AG04450 (cell line): Measurements from ENCODE around the gene ENTPD6. TPM values are rescaled to one million over a fixed set of nuclear protein-coding genes. Genes with fewer than 3 reads are reported as not detected.

Experiments used
- CTCF ChIA-PET: fragments of 300-600, 350-600 bp; formaldehyde crosslinking; extraction: SDS; loops from one replicate; lab custom pipeline; 2022; ENCODE audit warnings: antibody characterized with exemption, inconsistent platforms; lab: Charles Lee
- POLR2A ChIA-PET: fragments of 350-600 bp; formaldehyde crosslinking; extraction: SDS; loops from one replicate; lab custom pipeline; 2021; ENCODE audit warnings: antibody characterized with exemption, inconsistent platforms; lab: Yijun Ruan, JAX
- DNase-seq: peaks from one replicate; pipeline ENCODE4 v3.0.0-alpha.2; 2011; ENCODE audit warnings: low read depth, low spot score
- H3K27ac ChIP-seq: one replicate; pipeline ENCODE4 v1.5.1; 2012; ENCODE audit warnings: low read depth, low read length, control low read depth
- H3K27me3 ChIP-seq: one replicate; pipeline ENCODE4 v1.6.0; 2012; ENCODE audit warnings: low read length; ENCODE audit not compliant: control insufficient read depth, insufficient read depth
- H3K4me3 ChIP-seq: 2 replicates; pipeline ENCODE4 v1.5.1; 2011; ENCODE audit warnings: mild to moderate bottlenecking, low read depth, low read length, control low read depth
- H3K9me3 ChIP-seq: 2 replicates; pipeline ENCODE4 v1.5.1; 2012; ENCODE audit warnings: low read length; ENCODE audit not compliant: control insufficient read depth, insufficient read depth
- polyA plus RNA-seq: library from polyadenylated mRNA; depleted of rRNA; stranded (reverse); fragments of >200 nt; gene quantifications from 2 replicates; pipeline ENCODE4 v1.2.3, GENCODE V29; 2011
- TF ChIP-seq, protein P1 (sequence below): IDR thresholded peaks from 2 replicates; pipeline ENCODE4 v1.5.1; 2011; ENCODE audit warnings: low read depth, low read length, control low read depth, inconsistent platforms

ENTPD6 gene
- polyA plus RNA-seq, 1 experiment: 39.9 TPM

DNA sequence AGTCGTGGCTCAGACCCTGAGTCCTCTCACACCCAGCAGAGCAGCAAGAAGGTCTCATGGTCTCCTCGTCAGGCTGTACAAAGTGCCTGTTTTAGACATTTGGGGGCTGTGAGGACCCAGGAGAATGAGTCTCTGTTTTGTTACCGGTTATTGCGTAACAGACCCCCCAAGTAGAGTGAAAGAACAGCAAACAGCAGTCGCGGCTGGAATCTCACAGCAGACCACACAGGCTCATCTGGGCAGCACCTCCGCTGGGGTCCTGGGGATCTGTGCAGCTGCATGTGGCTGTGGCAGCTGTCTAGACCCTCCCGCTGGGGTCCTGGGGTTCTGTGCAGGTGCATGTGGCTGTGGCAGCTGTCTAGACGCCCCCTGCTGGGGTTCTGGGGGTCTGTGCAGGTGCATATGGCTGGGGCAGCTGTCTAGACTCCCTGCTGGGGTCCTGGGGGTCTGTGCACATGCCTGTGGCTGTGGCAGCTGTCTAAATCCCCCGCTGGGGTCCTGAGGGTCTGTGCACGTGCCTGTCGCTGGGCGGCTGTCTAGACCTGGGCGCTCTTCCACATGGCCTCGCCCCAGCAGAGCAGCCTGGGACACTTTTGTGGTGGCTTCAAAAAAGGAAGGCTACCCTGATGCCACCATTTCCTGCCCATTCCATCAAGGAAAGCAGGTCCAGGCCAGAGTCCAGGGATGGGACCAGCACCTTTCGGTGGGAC, 24.7 kb downstream of the ENTPD6 start:
- CTCF ChIA-PET: interaction anchor here (1.2 kb wide), 1 partner anchor 27 kb away, joined by 3 read pairs; no protein-coding TSS in a partner anchor
- POLR2A ChIA-PET: no interaction called here
- Histone ChIP-seq H3K4me3 (no peak overlapping the region), H3K27ac (no peak overlapping the region), H3K9me3 (no peaks in the 10 kb centered on the region; the same call in 1 of the 2 replicates), H3K27me3 (no peaks in the 10 kb centered on the region)
- TF ChIP-seq, protein P1, sequence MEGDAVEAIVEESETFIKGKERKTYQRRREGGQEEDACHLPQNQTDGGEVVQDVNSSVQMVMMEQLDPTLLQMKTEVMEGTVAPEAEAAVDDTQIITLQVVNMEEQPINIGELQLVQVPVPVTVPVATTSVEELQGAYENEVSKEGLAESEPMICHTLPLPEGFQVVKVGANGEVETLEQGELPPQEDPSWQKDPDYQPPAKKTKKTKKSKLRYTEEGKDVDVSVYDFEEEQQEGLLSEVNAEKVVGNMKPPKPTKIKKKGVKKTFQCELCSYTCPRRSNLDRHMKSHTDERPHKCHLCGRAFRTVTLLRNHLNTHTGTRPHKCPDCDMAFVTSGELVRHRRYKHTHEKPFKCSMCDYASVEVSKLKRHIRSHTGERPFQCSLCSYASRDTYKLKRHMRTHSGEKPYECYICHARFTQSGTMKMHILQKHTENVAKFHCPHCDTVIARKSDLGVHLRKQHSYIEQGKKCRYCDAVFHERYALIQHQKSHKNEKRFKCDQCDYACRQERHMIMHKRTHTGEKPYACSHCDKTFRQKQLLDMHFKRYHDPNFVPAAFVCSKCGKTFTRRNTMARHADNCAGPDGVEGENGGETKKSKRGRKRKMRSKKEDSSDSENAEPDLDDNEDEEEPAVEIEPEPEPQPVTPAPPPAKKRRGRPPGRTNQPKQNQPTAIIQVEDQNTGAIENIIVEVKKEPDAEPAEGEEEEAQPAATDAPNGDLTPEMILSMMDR: peak; percentile 23; the same call in 1 of the 2 replicates
- no peak for DNase-seq

DNA sequence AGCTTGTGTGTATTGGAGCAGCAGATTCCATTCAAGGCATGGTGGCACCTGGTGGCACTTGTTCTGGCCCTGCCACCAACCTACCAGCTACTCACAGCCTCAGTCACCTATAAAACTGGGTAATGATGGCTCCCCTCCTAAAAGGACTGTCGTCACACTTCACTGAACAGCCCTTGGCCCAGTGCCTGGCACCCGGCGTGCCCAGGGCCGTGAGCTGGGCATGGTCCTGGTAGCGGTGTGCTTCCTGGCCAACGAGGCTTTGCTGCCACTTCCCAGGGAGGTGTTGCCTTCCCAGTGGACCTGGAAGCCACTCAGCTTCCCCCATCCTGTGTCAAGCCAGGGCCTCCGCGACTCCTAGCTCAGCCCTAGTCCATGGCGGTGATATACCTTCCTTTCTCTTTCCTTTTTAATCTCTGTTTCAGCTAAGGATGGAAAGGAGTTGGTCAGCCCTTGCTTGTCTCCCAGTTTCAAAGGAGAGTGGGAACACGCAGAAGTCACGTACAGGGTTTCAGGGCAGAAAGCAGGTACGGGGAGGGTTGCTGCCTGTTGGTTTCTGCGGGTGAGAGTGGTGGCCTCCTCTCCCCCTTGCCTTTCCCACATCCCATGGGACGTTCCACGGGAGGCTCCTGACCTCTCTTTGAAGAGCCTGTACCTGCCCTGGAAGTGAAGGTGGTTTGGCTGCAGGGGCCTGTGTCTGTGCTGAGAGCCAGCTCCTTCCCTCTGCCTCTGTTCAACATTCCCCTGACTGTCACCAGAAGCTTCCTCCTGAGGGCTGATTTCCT, 25.5 kb downstream of the ENTPD6 start:
- ChIA-PET CTCF (interaction anchor here (1.2 kb wide), 1 partner anchor 26 kb away, joined by 3 read pairs; no protein-coding TSS in a partner anchor), POLR2A (no interaction called here)
- no peak for DNase-seq
- TF ChIP-seq, protein P1: no peak
- Histone ChIP-seq H3K9me3 (no peaks in the 10 kb centered on the region; the same call in 1 of the 2 replicates), H3K27me3 (no peaks in the 10 kb centered on the region), H3K27ac (no peak overlapping the region), H3K4me3 (no peak overlapping the region)

DNA sequence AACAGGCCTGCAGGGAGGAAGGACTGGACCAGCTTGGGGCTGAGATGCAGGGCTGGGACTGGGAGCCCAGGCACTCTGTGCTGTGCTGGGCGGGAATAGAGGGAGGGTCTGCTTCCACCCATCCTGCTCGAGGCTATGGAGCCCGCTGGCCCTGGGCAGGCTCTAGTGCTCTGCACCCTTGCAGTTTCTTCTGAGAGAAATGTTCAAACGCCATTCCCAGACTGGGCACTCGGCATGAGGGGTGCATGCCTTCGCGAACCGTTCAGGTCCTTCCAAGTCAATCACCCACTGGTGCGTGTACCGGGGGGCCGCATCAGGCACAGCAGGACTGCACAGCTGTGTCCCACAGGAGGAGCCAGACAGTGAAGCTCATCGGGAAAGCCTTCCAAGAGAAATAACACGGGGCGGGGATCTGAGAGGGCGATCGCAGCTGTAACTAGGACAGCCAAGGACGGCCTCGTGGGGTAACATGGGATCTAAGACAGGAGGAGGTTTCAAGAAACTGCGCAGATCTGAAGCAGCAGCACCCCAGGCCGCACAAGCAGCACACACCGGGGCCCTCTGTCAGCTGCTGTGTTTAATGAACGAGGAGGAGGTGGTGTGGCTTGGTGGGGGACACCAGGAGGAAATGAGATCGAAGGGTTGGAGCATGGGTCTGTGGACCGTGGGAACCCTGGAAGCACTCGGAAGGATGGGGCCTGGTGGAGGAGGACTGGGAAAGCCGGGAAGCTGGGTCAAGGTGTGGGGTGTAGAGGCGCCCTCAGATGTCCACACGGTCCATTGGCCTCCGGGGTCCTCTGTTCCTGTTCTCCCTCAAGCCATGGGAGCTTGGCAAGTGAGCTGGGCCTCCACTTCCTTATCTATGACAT, 26.3 kb downstream of the ENTPD6 start:
- DNase-seq: no peak
- Histone ChIP-seq H3K27me3 (no peaks in the 10 kb centered on the region), H3K27ac (no peak overlapping the region), H3K9me3 (no peaks in the 10 kb centered on the region; the same call in 1 of the 2 replicates), H3K4me3 (no peak overlapping the region)
- TF ChIP-seq, protein P1: no peak
- POLR2A ChIA-PET: no interaction called here
- CTCF ChIA-PET: no interaction called here

DNA sequence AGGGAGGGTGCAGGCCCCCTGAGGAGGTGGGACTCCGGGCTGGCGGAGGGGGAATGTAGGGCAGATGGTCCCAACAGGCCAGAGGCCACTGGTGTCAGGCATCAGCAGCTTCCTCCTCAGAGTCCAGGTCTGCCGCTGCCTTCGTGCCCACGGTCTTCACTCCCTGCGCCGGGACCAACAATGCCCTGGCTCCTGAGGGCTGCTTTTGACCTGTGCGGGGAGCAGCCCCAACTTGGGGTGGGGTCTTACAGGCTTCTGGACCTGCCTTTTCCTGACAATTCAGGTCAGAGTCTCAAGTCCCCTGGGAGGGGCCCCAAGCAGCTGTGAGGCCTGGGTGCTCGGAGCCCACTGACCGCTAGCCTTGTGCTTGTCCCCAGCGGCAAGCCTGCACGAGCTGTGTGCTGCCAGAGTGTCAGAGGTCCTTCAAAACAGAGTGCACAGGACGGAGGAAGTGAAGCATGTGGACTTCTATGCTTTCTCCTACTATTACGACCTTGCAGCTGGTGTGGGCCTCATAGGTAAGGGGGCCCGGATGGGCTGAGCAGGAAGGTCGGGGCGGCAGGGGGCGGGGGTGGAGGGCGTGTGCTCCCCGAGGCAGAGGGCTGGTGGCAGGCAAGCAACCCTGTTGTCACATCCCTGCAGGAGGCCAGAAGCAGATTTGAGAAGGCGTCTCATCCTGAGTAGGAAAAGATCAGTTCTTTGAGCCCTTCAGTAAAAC, 27.1 kb downstream of the ENTPD6 start:
- TF ChIP-seq, protein P1: no peak
- H3K9me3 ChIP-seq: no peaks in the 10 kb centered on the region; the same call in 1 of the 2 replicates
- no peaks in the 10 kb centered on the region for H3K27me3 ChIP-seq
- DNase-seq: no peak
- CTCF ChIA-PET: no interaction called here
- POLR2A ChIA-PET: no interaction called here
- H3K4me3 ChIP-seq: no peak overlapping the region
- H3K27ac ChIP-seq: peak overlapping the region; percentile 82
